Putamen (tissue), 1 donor: ENCODE measurements around the gene JMY.
A peak's percentile ranks its signal among the peaks of the same experiment; 100 is the strongest.

Source experiments
- DNase-seq: peaks from one replicate; pipeline ENCODE4 v3.0.0-alpha.2; 2016; ENCODE audit warnings: low spot score

The JMY gene

DNA sequence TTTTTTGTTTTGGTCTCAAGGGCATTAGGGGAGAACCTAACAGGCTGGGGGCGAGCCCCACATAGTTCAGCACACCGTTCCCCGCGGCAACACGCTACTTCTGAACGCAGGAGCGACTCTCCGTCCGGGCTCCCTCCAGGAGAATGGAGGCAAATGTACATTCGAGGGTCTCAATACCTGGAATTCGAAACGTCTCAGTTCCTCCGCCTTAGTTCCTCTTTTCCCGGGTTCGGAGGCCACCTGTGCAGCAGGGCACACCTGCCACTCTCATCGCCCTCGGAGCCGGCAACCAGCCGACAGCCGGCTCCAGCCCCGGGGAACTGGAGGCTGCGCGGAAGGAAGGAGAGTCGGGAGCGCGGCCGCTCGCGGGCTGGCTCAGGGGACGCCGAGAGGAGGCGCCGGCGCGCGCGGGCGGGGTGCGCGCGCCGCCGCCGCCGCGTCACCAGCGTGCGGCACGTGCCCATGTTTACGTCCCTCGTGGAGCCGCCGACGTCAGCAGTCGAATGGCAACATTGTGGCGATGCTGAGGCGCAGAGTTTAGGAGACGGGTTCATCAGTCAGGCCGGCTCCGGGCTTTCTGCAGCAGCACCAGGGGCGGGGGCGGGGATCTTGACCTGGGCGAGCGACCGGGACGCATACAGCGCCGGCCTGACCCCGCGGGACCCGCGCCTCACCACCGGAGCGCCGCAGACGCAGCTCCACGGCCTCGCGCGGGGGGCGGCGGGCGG, at the start of gene JMY:
Gene JMY (plus strand): TSS at position 498 of the 728 bp plus-strand sequence. CDS start 520 bp downstream, outside the sequence.
- DNase-seq, result peak; percentile 89

DNA sequence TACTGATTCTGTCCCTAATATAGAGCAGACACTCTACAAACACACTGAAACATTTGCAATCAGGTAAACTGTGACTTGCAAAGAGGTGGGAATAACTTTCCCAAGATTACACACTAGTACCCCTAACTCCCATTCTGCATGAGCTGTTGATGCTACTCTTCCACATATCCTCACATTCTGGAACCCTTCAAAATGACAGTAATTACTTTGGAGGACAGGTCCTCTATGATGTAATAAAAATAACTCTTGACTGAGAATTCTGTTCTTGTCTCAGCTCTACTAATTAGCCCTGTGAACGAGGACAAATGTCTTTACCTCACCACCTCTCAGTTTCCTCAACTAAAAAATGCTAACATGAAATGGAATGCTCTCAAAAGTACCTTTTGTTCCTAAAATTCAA, 49.5 kb upstream of the JMY start:
- DNase-seq, result no peak

DNA sequence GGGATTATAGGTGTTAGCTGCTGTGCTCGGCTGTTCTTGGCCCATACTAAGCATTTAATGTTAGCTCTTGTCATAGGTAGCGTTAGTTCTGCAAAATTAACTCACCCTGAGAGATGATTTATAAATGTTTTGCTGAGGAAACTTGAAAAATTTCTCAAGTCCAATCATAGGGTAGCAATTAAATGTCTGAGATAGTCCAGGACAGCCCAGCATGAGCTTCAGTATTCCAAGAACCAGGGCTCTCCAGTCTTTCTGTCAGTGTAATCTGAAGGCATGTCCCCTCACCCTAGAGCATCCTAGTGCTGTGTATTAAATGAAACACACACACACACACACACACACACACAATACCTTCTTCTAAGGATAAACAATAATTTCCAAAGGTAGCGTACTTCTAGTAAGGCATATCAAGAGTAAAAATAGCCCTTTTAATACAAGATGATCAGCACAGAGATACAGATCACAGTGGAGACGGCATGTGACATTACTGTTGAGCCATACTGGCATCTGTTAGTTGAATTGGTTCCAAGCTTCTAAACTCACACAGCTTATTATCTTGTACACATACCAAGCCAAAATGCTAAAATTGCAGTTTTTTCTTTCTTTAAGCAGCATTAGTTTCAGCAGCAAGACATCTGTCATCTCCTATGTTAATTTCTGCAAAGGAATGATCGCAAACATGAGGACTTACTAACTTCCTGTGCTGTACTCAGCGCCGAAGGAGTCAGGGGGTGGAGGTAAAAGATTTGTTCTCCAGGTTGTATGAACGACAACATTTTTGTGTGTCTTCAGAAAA, 46.3 kb upstream of the JMY start:
- DNase-seq, result no peak

DNA sequence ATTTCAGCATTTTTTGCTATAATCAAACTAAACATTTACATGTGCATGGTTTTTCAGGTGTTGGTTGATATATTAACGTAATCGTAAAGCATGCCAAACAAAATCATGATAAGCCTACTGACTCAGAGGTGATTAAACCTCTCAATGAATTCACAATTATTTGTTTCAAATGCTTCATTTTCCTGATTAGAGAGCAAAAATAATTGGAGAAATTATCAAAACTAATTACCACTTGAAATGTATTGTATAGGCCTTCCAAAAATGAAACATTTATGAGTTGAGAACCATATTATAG, 45.7 kb upstream of the JMY start:
- DNase-seq, result no peak

GRCh38 chr5:79191457-79191856, 44.5 kb upstream of the JMY start:
- no peak for DNase-seq

DNA sequence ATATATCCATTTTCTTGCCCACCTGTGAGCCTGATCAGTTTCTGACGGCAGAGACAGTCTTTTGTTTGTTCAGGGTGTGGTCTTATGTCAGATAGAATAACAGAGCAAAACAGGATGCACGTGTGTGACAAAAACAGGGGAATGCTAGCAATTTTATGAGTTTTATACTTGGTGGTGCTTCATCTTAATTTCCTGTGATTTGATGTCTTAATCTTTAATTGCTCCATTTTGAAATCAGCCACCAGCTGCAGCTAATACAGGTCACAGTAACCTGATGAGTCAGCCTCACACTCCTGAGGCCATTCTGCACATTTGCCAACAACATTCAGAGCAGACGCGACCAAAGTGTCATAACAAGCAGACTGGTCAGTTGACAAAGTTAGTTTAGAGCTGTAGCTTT, 42.3 kb upstream of the JMY start:
- no peak for DNase-seq

DNA sequence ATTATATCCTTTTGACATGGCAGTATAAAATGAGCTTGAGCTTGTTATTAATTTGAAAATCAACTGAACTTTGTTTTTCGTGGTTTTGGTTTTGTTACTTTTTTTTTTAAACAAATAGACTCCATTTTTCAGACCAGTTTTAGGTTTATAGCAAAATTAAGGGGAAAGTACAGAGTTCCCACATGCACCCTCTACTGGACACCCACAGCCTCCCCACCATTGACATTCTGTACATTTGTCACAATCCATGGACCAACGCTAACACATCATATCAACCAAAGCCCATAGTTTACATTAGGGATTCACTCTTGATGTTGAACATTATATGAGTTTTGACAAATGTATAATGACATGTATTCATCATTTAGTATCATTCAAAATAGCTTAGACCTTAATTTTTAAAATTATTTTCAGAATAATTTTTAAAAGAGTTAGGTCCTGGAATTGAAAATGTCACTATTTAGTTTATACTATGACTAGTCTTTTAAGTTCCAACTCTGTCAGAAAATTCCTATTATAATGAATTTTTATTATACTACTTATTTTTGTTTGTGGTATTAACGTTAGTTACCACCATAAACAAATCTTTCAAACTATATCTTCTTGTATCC, 35.3 kb upstream of the JMY start:
- no peak for DNase-seq

- DNase-seq, result no peak
Observed at GRCh38 chr5:79201206-79201605, 34.7 kb upstream of the JMY start.

DNA sequence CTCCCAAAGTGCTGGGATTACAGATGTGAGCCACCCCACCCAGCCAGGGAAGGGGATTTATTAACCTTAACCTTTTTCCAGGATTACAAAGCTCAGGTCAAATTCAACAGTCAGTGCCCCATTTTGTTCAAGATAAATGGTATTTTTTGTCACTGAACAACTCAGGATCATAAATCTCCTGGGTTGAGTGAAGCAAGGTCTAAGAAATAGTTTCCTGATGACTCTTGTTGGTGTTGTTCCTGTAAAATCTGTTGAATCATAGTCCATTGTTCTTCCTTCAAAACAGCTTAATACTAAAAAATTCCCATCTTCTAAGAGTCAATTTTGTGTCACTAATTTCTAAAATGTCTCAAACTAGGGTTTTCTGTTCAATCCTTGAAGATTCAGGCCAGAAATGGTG, 33.9 kb upstream of the JMY start:
- DNase-seq, result no peak

GRCh38 chr5:79205965-79206364, 30.0 kb upstream of the JMY start:
- no peak for DNase-seq

GRCh38 chr5:79206541-79206940, 29.4 kb upstream of the JMY start:
- no peak for DNase-seq

DNA sequence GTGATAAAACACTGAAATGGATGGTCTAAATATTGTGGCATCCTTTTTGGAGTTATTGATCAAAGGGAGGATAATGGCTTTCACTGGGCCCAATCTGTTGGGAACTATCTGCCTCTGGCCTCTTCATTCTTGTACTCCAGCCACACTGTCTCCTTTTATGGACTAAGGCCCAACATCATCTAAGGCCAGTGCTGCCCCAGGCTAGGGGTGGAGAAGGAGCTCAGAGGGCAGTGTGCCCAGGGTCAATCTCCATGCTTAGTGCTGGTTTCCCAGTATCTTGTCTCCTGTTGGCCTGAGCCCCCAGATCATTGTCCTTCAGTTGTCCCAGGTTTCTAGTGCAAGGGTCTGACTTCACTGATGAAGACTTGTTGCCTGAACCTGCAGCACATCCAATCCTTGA, 26.4 kb upstream of the JMY start:
- no peak for DNase-seq

DNA sequence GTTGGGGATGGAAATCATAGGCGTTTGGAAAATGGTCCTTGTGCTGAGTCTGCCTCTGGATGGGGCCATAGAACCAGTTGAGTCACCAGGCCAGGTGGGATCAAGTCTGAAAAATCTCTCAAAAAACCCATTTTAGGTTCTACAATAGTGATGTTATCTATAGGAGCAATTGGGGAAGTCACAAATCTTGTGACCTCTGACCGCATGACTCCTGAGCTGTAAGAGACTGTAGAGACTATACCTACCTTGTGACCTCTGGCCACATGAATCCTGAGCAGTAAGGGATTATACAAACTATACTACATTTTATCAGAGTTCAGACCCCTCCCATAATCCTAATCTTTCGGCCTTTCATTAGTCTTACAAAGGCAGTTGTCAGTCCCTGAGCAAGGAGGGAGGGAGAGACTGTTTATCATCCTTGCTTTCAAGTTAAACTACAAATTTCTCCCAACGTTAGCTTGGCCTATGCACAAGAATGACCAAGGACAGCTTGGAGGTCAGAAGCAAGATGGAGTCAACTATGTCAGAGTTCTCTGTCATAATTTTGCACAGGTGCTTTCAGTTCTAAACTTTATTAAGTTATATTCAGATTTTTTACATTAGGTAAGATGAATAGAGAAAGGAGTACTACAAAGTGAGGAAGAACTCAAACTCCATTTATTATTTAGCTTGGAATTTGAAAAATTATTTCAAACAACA, 11.5 kb upstream of the JMY start:
- no peak for DNase-seq

- no peak for DNase-seq
Observed at GRCh38 chr5:79225026-79225425, 10.9 kb upstream of the JMY start.

- DNase-seq, result no peak
Observed at GRCh38 chr5:79225441-79225840, 10.5 kb upstream of the JMY start.

- no peak for DNase-seq
Observed at GRCh38 chr5:79227484-79228025, 8.4 kb upstream of the JMY start.

GRCh38 chr5:79229357-79230174, 6.4 kb upstream of the JMY start:
- DNase-seq, result no peak

- DNase-seq, result no peak
Observed at GRCh38 chr5:79235261-79235633, 684 bp upstream of the JMY start.

GRCh38 chr5:79236362-79236969, 535 bp downstream of the JMY start:
- DNase-seq, result no peak

DNA sequence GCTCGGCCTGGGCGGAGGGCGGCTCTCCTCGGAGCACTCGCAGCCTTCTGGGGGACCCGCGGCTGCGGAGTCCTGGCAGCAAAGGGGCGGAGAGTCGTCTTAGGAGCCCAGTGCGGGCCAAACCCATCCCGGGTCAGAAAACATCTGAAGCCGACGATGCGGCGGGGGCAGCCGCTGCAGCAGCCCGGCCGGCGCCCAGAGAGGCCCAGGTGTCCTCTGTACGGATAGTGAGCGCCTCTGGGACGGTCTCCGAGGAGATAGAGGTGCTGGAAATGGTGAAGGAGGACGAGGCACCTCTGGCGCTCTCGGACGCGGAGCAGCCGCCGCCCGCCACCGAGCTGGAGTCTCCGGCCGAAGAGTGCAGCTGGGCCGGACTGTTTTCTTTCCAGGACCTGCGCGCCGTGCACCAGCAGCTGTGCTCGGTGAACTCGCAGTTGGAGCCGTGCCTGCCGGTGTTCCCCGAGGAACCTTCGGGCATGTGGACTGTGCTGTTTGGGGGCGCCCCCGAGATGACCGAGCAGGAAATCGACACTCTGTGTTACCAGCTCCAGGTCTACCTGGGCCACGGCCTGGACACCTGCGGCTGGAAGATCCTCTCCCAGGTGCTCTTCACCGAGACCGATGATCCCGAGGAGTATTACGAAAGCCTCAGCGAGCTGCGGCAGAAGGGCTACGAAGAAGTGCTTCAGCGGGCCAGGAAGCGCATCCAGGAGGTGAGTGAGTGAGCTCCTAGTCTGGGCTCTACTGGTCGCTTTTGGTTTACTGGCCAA, 1.2 kb downstream of the JMY start:
- peak; percentile 9 for DNase-seq
